HEK293 (cell line): ENCODE results near the gene DHX32.

Experiments
- ZNF121 ChIP-seq: fragments of 450-650 bp; formaldehyde crosslinking; IDR thresholded peaks from 2 replicates; pipeline ENCODE4 v1.5.1; 2016; ENCODE audit warnings: missing biosample characterization, missing genetic modification characterization
- ZNF239 ChIP-seq: fragments of 450-650 bp; formaldehyde crosslinking; IDR thresholded peaks from 2 replicates; pipeline ENCODE4 v1.5.1; 2016; ENCODE audit warnings: missing biosample characterization, missing genetic modification characterization
- ZNF391 ChIP-seq: fragments of 450-650 bp; formaldehyde crosslinking; IDR thresholded peaks from 2 replicates; pipeline ENCODE4 v1.5.1; 2016; ENCODE audit warnings: low read depth, missing biosample characterization, missing genetic modification characterization, borderline replicate concordance
- ZNF76 ChIP-seq: fragments of 450-650 bp; formaldehyde crosslinking; IDR thresholded peaks from 2 replicates; pipeline ENCODE4; 2016; ENCODE audit warnings: low read depth, missing biosample characterization, missing genetic modification characterization, borderline replicate concordance
- ZNF776 ChIP-seq: fragments of 450-650 bp; formaldehyde crosslinking; IDR thresholded peaks from 2 replicates; pipeline ENCODE4 v1.5.0; 2017; ENCODE audit warnings: missing biosample characterization, missing genetic modification characterization, borderline replicate concordance
- TF ChIP-seq, protein P1 (sequence below): fragments of 450-650 bp; formaldehyde crosslinking; IDR thresholded peaks from 2 replicates; pipeline ENCODE4 v1.5.1; 2016; ENCODE audit warnings: missing biosample characterization, missing genetic modification characterization
- TF ChIP-seq, protein P2 (sequence below): fragments of 450-650 bp; formaldehyde crosslinking; IDR thresholded peaks from 2 replicates; pipeline ENCODE4 v1.5.1; 2016; ENCODE audit warnings: missing biosample characterization, missing genetic modification characterization, low read depth
- TF ChIP-seq, protein P3 (sequence below): fragments of 450-650 bp; formaldehyde crosslinking; IDR thresholded peaks from 2 replicates; pipeline ENCODE4 v1.5.1; 2016; ENCODE audit warnings: missing biosample characterization, missing genetic modification characterization

DNA sequence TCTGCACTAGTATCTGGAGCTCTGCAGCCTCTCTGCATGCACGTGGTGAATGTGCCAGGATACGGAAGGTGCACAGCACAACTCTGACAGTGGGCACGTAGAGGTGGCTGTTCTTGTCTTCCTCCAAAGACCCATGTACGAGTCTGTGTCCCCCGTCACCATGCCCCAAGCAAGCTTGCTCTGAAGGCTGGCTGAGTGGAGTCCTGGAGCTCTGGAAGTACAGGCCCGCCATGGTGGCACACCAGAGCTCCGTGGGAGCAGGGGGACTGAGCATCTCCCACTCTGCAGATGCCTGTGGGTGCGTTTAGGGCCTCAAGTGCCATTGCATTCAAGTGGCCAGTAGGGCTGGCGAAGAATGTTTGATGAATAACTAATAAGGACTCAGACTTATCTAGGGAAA lies 40.7 kb downstream of the DHX32 start:
- TF ChIP-seq, protein P1, sequence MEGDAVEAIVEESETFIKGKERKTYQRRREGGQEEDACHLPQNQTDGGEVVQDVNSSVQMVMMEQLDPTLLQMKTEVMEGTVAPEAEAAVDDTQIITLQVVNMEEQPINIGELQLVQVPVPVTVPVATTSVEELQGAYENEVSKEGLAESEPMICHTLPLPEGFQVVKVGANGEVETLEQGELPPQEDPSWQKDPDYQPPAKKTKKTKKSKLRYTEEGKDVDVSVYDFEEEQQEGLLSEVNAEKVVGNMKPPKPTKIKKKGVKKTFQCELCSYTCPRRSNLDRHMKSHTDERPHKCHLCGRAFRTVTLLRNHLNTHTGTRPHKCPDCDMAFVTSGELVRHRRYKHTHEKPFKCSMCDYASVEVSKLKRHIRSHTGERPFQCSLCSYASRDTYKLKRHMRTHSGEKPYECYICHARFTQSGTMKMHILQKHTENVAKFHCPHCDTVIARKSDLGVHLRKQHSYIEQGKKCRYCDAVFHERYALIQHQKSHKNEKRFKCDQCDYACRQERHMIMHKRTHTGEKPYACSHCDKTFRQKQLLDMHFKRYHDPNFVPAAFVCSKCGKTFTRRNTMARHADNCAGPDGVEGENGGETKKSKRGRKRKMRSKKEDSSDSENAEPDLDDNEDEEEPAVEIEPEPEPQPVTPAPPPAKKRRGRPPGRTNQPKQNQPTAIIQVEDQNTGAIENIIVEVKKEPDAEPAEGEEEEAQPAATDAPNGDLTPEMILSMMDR, result no peak
- TF ChIP-seq, protein P2, sequence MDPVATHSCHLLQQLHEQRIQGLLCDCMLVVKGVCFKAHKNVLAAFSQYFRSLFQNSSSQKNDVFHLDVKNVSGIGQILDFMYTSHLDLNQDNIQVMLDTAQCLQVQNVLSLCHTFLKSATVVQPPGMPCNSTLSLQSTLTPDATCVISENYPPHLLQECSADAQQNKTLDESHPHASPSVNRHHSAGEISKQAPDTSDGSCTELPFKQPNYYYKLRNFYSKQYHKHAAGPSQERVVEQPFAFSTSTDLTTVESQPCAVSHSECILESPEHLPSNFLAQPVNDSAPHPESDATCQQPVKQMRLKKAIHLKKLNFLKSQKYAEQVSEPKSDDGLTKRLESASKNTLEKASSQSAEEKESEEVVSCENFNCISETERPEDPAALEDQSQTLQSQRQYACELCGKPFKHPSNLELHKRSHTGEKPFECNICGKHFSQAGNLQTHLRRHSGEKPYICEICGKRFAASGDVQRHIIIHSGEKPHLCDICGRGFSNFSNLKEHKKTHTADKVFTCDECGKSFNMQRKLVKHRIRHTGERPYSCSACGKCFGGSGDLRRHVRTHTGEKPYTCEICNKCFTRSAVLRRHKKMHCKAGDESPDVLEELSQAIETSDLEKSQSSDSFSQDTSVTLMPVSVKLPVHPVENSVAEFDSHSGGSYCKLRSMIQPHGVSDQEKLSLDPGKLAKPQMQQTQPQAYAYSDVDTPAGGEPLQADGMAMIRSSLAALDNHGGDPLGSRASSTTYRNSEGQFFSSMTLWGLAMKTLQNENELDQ (tag by site-specific recombination), result no peak
- TF ChIP-seq ZNF391 (tag by site-specific recombination) (no peak), ZNF239 (tag by site-specific recombination) (no peak), ZNF776 (tag by site-specific recombination) (no peak), ZNF121 (tag by site-specific recombination) (no peak), ZNF76 (tag by site-specific recombination) (no peak)
- TF ChIP-seq, protein P3, sequence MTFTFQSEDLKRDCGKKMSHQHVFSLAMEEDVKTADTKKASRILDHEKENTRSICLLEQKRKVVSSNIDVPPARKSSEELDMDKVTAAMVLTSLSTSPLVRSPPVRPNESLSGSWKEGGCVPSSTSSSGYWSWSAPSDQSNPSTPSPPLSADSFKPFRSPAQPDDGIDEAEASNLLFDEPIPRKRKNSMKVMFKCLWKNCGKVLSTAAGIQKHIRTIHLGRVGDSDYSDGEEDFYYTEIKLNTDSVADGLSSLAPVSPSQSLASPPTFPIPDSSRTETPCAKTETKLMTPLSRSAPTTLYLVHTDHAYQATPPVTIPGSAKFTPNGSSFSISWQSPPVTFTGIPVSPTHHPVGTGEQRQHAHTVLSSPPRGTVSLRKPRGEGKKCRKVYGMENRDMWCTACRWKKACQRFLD, result no peak
